GM19240 (cell line): ENCODE data around the gene THRB.

Source experiments
- DNase-seq: peaks from one replicate; pipeline ENCODE4 v3.0.0; 2011; ENCODE audit warnings: low spot score; ENCODE audit not compliant: insufficient read length

Gene THRB

GRCh38 chr3:24315356-24315755, 179.3 kb downstream of the THRB start:
- no peak for DNase-seq

GRCh38 chr3:24311881-24312280, 182.8 kb downstream of the THRB start:
- DNase-seq: no peak

GRCh38 chr3:24310887-24311286, 183.8 kb downstream of the THRB start:
- DNase-seq: no peak

GRCh38 chr3:24306518-24306917, 188.1 kb downstream of the THRB start:
- DNase-seq: no peak

- no peak for DNase-seq
Observed at GRCh38 chr3:24305795-24306467, 188.7 kb downstream of the THRB start.

GRCh38 chr3:24303057-24303754, 191.4 kb downstream of the THRB start:
- DNase-seq: no peak

- no peak for DNase-seq
Observed at GRCh38 chr3:24302396-24302795, 192.3 kb downstream of the THRB start.

GRCh38 chr3:24300949-24301348, 193.7 kb downstream of the THRB start:
- DNase-seq: no peak

- no peak for DNase-seq
Observed at GRCh38 chr3:24299806-24300626, 194.6 kb downstream of the THRB start.

- DNase-seq: no peak
Observed at GRCh38 chr3:24299246-24299805, 195.3 kb downstream of the THRB start.

GRCh38 chr3:24296441-24297205, 198.0 kb downstream of the THRB start:
- DNase-seq: no peak

GRCh38 chr3:24294150-24294549, 200.5 kb downstream of the THRB start:
- no peak for DNase-seq

- no peak for DNase-seq
Observed at GRCh38 chr3:24291646-24292045, 203.0 kb downstream of the THRB start.

GRCh38 chr3:24290596-24290995, 204.1 kb downstream of the THRB start:
- no peak for DNase-seq

GRCh38 chr3:24288496-24289236, 206.0 kb downstream of the THRB start:
- DNase-seq: no peak

GRCh38 chr3:24287755-24288450, 206.7 kb downstream of the THRB start:
- no peak for DNase-seq

GRCh38 chr3:24286405-24286804, 208.2 kb downstream of the THRB start:
- DNase-seq: no peak

- DNase-seq: no peak
Observed at GRCh38 chr3:24278543-24278942, 216.1 kb downstream of the THRB start.

GRCh38 chr3:24273491-24273890, 221.2 kb downstream of the THRB start:
- no peak for DNase-seq

GRCh38 chr3:24272875-24273274, 221.8 kb downstream of the THRB start:
- no peak for DNase-seq
